GM21529 (cell line): ENCODE results near the gene KRTAP10-10.
"Not testable (repeated sequence)": the region's sequence is repeated elsewhere in the genome, so short reads cannot be mapped to it uniquely, and the experiment has no call there.

ENCODE experiments used
- ATAC-seq: cut with Tn5 transposase; IDR thresholded peaks from one replicate; pipeline ENCODE4 v1.9.1; 2021; ENCODE audit not compliant: unreplicated experiment

KRTAP10-10 gene

DNA sequence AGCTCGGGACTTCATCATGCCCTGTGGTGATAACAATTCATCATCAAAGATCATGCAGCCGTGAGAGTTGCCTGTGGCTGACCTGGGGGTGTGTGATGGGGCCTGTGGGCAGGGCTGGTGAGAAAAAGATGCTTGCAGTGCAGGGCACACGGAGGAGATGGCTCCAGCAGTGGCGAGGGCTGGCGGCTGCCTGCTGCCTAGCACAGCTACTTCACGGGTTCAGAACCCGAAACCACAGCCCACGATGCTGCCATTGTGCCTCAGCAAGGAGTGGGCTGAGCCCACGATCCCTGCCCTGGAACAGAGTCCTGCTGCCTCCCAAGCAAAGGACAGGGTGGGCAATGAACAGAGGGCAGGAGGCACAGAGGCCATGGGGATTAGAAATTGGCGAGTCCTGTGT lies 10.9 kb upstream of the KRTAP10-10 start:
- no peak for ATAC-seq

DNA sequence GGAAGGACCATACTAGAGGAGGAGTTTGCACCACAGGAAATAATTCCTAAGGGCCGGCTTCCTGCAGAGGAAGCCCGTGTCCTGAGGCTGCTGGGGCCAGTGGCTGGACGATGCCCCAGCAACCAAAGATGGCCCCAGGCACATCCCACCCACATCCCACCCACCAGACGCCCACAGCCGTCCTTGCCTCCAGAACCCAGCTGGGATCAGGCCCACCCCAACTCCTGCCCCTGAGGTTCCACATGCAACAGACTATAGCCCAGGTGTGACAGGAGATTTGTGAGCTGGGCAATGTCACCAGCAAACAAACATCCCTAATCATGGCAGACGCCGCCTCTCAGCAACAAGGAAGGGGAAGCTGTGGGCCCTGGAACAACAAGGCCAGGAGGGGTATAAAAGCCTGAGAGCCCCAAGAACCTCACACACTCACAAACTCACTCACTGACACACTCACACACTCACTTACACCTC lies 10.4 kb upstream of the KRTAP10-10 start, which contains the start of gene KRTAP10-9:
KRTAP10-9 (plus strand) TSS at position 421 of the 471 bp plus-strand sequence. CDS start 79 bp downstream, outside the sequence.
- ATAC-seq: no peak

DNA sequence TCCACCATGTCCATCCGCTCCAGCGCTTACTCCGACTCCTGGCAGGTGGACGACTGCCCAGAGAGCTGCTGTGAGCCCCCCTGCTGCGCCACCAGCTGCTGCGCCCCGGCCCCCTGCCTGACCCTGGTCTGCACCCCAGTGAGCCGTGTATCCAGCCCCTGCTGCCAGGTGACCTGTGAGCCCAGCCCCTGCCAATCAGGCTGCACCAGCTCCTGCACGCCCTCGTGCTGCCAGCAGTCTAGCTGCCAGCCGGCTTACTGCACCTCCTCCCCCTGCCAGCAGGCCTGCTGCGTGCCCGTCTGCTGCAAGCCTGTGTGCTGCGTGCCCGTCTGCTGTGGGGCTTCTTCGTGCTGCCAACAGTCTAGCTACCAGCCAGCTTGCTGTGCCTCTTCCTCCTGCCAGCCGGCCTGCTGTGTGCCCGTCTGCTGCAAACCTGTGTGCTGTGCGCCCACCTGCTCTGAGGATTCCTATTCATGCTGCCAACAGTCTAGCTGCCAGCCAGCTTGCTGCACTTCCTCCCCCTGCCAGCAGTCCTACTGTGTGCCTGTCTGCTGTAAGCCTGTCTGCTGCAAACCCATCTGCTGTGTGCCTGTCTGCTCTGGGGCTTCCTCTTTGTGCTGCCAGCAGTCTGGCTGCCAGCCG lies 9.9 kb upstream of the KRTAP10-10 start:
- not testable (repeated sequence) for ATAC-seq

DNA sequence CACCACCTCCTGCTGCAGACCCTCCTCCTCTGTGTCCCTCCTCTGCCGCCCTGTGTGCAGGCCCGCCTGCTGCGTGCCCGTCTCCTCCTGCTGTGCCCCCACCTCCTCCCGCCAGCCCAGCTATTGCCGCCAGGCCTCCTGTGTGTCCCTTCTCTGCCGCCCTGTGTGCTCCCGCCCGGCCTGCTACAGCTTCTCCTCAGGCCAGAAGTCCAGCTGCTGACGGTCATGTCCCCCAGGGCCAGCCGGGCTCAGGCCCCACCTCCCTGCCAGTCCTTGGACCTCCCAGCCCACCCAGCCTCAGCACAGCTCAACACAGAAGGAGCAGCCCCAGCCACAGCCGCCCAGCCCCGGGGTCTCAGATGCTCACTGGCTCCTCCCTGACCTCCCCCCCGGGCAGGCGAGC lies 9.3 kb upstream of the KRTAP10-10 start:
- ATAC-seq: not testable (repeated sequence)

DNA sequence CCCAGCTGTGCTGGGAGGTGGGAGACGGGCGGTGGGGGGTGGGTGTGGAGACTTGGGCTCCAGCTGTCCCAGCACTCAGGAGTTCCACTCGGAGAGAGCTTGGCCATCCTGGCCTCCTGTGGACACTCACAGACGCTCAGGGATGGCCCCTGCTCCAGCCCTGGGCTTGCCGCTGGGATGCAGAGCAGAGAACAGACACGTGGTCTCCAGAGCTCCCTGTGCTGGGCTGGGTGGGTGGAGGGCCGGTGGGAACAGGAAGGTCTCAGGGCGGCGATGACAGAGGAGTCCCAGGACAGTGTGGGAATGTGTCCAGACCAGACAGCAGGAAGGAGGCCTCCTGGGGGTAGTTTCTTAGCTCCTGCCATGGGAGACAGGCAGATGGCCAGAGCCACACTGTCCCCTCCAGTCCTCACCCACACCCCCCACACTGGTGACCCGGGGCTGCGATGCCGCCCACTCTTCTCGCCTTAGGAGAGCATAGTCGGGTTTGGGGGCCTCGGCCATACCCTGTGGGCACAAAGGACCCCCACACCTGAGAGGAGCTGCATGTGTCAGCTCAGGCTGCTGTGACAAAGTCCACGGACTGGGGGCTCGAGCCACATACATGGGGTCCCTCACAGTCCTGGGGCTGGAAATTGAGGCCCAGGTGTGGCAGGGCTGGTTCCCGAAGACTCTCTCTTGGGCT lies 8.3 kb upstream of the KRTAP10-10 start:
- ATAC-seq: no peak

DNA sequence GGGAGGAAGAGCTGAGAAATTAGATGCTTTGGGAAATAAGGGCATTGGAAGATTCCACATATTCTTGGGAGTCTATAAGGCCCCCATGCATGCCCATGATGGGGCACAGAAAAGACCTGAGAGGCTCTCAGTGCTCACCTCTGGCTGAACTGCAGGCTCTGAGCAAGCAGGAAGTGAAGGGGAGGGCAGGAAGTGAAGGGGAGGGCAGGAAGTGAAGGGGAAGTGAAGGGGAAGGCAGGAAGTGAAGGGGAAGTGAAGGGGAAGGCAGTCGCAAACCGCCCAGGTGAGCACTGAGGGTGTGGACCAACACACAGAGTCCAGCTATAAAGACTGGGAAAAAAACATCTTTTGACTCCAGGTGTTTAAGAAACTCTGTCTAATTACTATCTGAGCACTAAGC lies 6.7 kb upstream of the KRTAP10-10 start:
- no peak for ATAC-seq

DNA sequence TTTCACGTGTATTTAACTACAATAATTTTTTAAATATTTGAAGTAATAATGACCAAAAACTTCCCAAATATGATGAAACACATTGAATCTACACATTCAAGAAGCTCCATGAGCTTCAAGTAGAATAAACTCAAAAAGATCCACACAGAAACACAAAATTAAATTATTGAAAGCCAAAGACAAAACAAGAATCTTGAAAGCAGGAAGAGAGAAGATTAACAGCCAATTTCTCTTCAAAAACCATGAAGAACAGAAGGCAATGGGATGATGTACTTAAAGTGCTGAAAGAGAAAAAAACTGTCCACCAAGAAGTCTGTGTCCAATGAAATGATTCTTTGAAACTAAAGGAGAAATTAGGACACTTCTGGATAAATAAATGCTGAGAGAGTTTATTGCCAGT lies 5.1 kb upstream of the KRTAP10-10 start:
- no peak for ATAC-seq

DNA sequence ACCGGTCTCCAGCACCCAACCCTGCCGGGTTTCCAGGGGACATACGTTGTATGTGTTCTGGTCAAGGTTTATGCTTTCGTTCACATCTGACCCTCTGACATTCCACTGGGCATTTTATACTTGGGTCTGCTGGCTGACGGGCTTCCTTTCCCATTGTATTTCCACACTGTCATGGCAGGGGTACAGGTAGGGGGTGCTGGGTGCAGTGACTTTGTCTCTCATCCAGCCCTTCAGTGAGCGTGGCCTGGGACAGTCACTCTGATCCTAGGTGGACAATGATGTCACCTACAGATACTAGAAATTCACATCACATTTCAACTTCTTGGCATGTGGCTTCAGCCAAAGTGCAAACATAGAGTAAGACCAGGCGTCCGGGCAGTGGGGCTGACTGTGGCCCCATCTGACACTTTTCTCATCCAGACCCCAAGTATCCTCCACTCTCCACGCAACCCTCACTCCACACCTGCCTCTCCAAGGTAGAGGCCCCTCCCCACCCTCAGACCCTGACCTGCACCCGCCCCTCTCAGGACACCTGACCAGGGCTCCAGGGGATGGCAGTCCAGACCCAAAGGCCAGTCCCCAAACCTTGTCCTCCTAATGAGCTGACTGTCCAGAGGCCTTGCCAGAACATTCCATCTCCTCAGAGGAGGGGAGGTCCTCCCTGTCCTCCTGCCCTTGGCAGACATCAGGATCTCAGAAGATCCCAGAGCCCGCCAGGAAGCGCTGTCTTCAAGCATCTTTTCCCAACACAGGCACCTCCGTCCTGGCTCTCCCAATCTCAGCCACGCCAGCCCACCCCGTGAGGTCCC lies 743 bp upstream of the KRTAP10-10 start:
- ATAC-seq: no peak

DNA sequence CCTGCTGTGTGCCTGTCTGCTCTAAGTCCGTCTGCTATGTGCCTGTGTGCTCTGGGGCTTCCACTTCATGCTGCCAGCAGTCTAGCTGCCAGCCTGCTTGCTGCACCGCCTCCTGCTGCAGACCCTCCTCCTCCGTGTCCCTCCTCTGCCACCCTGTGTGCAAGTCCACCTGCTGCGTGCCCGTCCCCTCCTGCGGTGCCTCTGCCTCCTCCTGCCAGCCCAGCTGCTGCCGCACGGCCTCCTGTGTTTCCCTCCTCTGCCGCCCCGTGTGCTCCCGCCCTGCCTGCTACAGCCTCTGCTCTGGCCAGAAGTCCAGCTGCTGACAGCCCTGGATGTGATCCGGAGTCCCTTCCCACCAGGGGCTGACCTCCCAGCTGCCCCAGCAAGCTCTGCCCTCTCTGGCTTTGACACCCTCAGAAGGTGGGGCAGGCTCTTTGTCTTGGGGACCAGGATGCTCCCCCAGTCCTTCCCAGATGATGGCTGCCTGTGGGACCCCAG lies 744 bp downstream of the KRTAP10-10 start:
- ATAC-seq: not testable (repeated sequence)

DNA sequence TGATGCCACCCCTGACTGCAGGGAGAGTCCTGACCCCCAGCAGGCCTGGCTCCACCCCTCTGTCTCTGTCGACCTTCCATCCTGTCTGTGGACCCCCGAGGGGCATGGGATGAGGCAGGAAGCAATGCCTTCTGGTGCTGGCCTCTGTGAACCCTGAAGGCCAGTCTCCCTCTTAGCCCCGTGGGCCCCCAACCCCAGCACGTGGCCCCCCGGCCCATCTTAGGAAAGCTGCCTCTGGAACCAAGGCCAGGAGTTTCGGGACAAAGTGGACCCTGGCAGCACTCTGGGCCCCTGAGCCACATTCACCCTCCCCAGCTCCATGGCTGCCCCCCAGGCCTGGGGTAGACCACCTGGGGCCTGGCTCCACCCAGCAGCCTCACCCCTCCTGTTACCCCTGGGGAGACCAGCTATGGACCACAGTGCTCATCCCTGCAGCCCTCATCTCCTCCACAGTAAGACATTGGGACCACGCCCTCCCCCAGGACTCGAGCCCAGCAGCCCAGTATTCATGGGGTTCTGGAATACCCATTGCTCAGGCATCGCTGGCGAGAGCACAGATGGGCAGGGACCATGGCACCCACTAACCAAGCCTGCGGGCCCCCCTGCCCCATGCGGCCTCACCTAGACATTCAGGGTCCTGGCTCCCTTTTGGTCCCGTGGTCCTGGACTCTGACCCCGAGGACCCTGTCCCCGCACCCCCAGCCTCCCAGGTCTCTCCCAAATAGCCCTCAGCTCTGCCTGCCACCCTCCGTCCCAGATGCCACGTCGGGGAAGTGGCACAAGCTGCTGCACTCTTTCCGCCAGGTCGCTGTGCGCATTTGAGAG lies 1.6 kb downstream of the KRTAP10-10 start:
- not testable (repeated sequence) for ATAC-seq

DNA sequence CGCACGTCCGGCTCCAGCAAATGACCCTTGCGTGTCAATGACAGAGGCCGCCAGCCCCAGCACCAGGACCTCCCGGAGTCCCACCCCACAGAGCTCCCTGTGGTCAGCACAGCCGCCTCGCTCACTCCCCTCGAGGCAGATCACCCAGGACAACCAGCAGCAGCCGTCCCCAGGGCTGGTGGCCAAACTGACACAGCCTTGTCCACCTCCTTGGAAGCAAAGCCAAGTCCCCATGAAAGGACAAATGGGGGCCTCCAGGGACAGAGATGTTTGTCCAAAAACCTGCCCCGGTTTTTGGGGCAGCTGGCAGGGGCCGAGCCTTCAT lies 2.1 kb downstream of the KRTAP10-10 start:
- ATAC-seq: no peak

DNA sequence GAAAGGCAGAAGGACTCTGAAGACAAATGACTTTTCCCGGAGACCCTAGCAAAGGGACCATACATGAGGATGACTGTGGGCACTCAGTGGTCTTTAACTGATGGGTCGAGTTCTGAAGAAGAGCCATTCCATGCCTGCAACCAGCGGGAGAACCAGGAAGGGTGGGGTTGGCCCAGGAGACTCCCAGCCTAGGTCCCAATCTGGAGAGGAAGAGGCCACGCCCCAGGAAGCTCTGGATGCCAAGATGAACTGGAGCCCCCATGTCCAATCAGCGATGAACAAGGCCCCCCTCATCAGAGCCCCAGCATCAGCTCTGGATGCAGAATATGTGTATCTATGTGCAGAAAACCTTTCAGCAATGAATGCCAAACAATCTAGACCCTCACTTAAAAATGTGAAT lies 3.6 kb downstream of the KRTAP10-10 start:
- no peak for ATAC-seq

DNA sequence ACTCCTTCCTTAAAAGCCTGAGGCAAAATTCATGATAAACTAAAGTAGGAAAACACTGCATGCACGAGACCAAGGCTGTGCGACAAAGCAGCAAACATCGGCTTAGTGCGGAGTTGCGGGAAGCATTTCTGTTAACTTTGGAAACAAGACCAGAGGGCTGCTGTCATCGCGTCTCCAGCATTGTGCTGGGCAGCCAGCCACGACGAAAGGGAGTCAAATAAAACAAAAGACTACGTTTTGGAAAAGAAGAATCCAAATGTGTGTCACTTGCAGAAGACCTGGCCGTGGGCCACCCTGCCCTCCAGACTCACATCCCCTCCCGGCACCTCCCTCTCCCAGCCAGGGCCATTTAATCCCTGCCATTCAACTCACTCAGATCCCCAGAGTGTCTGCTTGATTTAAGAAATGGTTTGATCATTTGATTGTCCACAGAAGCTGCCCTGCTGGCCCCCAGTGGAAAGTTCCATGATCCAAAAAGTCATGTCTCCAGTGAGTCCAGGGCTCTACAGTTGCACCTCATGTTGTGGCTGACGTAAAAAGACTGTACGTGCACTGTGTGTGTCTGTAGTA lies 6.7 kb downstream of the KRTAP10-10 start:
- no peak for ATAC-seq

DNA sequence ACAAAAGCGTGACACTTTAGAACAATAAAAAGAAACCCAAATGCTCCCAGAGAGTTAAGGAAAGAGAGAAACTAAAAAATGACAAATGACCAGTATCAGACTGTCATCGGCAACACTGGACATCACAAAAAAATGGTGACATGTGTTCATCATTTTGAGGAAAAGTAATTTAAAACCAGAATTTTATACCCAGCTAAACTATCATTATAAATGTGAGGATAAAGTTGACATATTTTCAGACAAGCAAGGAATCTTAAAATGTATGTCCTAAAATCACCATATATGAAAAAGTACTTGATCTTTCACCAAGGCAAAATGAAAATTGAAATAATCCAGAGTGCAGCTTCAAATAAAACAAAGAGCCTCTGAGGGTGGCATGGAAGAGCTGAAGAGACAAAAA lies 7.7 kb downstream of the KRTAP10-10 start:
- ATAC-seq: no peak

DNA sequence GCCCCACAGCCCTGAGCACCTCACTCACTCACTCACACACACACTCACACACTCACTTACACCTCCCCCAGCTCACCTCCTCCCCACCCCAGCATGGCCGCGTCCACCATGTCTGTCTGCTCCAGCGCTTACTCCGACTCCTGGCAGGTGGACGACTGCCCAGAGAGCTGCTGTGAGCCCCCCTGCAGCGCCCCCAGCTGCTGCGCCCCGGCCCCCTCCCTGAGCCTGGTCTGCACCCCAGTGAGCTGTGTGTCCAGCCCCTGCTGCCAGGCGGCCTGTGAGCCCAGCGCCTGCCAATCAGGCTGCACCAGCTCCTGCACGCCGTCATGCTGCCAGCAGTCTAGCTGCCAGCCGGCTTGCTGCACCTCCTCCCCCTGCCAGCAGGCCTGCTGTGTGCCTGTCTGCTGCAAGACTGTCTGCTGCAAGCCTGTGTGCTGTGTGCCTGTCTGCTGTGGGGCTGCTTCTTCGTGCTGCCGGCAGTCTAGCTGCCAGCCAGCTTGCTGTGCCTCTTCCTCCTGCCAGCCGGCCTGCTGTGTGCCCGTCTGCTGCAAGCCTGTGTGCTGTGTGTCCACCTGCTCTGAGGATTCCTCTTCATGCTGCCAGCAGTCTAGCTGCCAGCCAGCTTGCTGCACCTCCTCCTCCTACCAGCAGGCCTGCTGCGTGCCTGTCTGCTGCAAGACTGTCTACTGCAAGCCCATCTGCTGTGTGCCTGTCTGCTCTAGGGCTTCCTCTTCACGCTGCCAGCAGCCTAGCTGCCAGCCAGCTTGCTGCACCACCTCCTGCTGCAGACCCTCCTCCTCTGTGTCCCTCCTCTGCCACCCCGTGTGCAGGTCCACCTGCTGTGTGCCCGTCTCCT lies 9.4 kb downstream of the KRTAP10-10 start, which contains the start of gene KRTAP10-11:
KRTAP10-11 (plus strand) TSS at position 49 of the 856 bp plus-strand sequence; CDS start at position 94, 45 bp downstream.
- ATAC-seq: not testable (repeated sequence)

DNA sequence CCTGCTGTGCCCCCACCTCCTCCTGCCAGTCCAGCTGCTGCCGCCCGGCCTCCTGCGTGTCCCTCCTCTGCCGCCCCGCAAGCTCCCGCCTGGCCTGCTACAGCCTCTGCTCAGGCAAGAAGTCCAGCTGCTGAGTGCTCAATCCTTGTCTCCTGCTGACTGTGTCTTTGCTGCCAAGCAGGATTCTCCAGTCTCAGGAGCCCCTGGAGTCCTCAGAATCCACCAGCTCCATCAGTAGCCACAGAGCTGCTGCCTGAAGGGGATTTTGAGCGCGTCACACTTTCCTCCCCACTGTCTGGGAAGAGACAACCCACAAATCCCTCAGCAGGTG lies 10.0 kb downstream of the KRTAP10-10 start:
- ATAC-seq: no peak

DNA sequence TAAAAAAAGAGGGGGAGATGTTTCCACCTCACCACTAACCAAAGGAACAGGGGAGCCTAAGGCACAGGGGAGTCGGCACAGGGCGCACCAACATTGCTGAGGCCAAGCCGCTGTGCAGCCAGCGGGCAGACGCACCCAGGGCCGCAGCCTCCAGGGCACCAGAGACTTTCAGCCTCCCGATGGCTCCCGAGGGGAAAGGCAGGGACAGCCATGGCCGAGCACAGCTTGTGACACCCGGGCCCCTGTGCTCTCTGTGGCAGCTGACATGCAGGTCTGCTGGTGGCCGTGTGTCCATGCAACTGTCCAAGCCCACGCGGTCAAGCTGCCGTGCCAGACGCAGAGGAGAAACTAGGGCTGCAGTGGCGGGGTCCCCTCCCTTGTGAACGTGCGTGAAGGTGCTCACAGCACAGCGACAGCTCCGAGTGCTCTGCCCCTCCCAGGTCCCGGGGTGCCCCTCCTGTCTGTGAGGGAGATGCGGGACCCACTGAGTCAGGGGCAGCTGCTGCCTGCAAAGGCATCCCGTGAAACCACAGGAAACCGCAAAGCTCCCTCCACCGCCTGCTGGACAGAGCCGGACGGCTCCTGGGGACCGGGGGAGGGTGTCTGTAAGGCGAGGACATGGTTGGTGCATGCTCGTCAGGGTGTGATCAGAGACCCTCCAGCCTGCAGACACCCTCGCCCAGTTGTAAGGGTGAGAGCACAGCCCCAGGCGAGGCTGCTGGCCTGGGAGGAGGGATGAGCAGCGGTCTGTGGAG lies 11.6 kb downstream of the KRTAP10-10 start:
- ATAC-seq: no peak

DNA sequence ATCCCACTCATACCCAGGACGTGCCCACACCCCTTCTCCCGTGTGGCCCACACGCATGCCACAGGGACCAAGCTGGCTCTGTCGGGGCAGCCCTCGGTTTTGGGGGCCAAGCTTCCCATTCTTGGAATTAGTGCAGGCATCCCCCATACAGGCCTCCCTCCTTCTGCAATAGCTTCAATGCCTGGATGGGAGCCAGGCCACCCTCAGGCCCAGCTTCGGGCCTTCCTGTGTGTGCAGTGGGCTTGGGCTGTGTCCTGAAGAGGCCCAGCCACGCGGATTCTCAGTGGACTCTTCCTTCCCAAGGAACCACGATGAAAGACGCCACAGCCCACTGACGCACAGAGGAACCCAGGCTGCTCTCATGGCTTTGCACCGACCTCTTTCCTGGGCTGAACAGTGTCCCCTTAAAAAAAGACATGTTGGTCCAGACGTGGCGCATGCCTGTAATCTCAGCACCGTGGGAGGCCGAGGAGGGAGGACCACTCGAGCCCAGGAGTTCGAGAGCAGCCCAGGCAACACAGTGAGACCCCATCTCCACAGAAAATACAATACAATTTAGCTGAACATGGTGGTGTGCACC lies 12.5 kb downstream of the KRTAP10-10 start:
- no peak for ATAC-seq
